Stimulated activated CD8-positive, alpha-beta memory T cell treated with anti-CD3 and anti-CD28 coated beads, Interleukin-7, amount 100 ng/mL, for 48 hours (primary cell): ENCODE measurements around the gene PPP2R2D.
"Not testable (repeated sequence)": the region's sequence is repeated elsewhere in the genome, so short reads cannot be mapped to it uniquely, and the experiment has no call there.

Experiments
- DNase-seq, 2 donors: peaks; one replicate each; pipeline ENCODE4 v3.0.0-alpha.2; 2020; ENCODE audit warnings: low read depth in 1 of 2; ENCODE audit errors: extremely low read depth in 1 of 2

PPP2R2D gene

DNA sequence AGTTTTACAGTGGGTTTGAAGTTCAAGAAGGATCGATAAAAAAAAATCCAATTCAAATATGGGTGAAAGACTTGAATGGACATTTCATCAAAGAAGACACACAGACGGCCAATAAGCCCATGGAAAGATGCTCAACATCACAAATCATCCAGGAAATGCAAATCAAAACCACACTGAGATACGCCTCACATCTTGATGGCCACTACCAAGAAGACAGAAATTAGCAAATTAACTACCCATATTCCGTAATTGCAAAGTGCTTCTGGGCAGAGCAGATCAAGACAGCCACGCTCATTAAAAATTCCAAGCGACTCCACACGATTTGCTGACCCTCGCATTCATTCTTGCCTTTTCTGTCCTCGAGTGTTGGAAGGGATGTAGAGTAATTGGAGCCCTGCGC lies 34.1 kb upstream of the PPP2R2D start:
- no peak for DNase-seq

DNA sequence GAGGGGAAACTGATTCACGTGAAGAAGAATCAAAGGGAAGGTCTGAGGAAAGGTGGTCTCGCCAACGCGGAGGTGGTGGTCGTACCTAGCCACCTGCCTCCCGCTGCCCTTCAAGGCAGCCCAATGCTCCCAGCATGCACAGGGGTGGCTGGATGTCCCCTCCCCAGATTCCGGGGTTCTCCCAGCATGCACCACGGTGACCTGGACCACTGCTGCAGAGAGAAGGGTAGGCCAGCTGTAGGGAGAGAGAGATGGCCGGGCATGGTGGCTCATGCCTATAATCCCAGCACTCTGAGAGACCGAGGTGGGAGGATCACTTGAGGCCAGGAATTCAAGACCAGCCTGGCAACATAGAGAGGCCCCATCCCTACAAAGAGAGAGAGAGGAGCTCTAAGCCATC lies 32.4 kb upstream of the PPP2R2D start:
- no peak for DNase-seq

DNA sequence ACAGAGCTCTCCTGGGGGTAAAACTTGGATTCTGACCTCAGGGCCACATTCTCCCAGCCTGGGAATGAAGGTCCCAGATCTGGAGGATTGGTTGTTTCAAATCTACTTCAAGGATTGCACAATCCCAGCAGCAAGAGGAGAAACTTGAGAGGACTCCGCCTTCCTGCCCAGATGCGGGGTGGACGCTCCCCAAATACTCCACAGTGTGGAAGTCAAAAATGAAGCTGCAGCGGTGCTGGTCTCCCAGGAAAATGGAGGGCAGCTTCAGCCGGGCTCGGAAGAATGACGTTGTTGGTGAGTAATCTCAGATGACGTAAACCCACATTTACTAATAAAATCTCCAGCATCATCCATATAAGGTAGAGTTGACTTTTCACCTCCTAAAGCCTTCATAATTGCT lies 31.5 kb upstream of the PPP2R2D start:
- no peak for DNase-seq

DNA sequence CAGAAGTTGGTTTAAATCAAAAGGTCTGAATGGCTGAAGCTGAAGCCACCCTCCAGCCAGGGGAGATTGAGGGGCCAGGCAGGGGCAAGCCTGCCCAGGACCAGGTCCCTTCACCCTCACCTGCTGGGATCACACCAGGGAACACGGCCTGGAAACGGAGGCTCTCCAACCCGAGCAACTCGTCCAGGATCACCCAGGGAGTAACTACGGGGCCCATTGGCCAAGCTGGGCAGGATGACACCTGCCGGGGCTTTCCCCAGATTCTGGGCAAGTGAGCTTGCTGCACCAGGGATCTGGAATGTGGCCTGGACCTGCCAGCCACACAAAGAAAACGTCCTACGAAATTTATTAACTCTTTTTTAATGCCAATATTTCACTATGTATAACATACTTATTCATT lies 30.4 kb upstream of the PPP2R2D start:
- no peak for DNase-seq

DNA sequence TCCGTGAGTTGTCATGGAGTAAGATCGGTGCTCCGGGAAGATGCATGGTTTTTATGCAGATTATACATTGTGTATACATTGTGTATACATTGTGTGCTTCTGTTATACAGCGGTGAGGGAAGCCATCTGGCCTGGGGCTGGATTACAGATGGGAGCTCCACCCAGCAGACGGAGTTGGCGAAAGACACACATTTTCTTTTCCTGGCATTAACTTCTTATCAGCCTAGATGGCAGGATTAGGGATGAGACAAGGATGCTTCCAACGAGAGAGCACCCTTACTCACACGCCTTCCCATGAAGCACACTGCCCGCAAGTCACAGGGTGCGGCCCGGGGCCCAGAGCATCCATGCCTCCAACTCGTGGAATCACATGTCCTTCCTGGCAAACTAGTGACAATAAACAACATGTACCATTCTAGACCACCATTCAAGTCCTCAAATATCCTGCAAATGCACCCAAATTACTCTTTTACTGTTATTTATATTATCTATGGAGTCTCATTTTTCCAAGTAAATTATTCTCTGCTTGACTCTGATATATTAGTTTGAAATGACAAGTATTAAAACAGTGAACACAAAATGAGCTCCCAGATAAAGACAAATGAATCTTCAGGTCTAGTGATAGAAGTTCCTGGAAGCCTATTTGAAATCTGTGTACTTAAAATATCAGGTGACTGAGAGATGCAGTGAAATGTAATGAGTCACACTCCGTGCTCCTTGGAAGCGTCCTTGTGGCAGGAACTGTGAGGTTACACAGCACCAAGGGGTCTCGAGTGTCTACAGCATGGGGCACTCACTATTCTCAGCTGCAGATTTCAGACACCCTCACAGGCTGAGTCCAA lies 29.8 kb upstream of the PPP2R2D start:
- DNase-seq = no peak

DNA sequence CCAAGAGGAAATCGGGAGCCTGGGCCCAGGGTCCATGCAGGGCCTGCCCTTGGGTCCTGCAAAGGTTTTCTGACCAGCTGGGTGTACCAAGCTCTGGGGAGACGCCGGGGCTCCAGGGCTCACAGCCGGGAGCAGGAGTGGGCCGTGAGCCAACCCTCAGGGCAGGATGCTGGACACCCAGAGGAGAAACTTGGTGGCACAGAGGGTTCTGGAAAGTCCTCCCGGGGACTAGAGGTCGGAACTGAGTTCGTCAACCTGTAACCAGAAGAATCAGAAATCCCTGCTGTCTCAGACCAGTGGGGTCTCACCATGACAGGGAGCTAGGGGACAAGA lies 29.2 kb upstream of the PPP2R2D start:
- DNase-seq = no peak

DNA sequence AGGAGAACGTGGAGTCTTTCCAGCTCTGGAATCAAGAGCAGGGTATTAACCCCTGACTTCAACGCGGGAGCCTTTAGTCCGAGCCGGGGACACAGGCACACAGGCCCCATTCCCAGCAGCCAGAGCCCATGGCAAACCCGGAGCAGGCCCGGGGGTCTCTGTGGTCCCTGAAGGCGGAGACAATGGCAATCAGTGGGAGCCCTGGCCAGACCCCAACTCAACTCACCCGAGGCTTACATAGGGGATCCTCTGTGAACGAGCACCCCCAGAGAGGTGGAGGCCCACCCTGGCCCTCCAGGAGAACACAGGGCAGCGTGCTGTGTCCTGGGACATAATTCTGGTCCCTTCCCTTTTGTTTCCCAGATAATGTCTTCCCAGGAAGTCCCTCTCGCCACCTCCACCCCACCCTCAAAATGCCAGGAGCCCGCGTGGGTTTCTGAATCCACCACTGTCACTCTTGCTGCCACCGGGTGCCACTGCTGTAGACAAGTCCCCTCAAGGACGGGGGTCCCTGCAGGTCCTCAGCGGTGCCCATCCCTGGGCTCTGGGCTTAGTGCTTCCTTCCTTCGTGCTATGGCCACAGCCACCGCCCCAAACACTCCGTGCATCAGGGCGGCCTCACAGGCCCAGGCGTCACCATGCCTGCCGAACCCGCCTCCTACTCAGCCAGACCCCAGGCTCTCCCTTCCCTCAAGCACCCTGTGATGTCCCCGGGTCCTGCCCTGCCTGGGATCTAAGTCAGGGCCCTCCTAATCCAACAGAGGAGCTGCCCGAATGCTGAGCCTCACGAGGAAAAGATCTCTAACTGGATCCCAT lies 28.6 kb upstream of the PPP2R2D start:
- DNase-seq = no peak

DNA sequence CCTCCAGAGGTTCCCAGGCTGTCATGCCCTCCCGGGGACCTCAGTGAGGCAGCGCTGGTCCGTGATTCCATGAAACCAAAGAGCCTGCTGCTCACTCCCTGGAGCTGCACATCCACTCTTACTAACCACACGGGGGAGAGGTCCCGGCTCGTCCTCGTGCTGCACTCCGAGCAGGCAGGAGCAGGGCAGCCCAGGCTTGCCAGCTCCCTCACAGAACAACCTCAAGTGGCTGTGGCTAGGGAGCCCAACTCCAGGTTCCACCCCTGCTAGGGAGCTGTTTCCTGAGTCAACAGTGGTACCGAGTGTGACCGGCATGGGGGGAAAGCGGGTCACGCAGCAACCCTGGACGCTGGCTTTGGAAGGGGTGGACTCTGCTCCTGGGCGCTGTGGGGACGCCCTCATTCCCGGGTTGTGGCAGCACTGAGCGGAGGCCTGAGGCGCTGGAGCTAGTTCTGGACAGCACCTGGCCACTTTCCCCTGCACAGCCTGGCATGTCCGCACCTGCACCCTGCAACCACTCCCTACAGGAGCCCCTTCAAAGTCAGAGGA lies 27.9 kb upstream of the PPP2R2D start:
- DNase-seq = no peak

DNA sequence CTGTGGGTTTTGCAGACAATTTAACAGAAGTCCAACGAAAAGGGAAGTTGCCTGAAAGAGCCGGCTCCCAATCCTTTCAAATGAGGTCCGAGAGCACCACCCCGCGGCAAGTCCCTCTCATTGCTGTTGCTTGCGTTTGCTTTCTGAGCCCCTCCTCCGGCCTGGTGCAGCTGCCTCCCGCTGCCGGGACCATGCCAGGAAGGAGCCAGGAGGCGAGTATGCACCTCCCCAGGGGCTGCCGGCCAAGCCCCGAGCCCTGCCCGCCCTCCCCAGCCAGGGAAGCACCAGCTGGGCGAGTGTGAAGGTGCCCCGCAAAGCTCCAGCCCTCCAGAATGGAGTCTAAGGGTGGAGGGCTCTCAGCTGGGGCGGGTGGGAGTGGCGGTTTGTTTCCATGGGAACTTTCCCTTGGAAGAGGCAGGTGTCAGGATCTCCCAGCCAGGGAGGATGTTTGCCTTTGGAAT lies 25.8 kb upstream of the PPP2R2D start:
- DNase-seq = peak; percentile 27 to 46

DNA sequence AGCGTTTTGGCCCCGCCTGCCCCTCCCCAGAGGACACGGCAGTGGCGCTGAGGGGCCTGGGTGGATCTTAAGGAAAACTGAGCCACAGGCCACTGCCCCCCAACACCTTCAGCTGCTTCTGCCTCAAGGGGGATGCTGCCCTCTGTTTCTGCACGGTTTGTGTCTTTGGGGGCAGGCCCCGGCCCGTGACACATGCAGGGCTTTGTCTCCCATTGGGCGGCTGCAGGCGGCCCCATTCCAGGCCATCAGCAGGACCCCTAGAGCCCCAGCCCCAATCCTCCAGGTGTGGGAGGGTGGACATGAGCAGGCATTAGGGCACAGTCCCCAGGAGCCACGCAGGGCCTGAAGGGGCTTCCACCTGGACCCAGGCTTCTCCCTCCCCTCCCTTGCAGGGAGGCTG lies 25.3 kb upstream of the PPP2R2D start:
- DNase-seq = no peak

DNA sequence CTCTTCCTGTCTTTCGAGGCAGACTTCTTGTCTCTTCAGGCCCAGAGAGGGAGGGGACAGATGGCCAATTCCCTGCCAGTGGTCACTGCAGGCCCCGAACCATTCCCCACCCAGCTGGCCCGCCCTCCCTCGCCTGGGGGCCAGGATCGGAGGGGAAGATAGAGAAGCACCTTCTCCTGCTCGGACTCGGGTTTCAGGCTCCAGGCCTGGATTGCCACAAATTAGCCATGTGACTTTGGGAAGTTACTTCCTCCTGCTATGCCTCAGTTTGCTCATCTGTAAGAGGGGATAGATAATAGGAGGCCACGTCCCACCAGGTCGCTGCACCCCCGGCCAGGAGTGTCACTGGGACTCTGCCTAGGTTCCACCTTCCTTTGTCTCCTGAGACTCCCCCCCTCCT lies 24.8 kb upstream of the PPP2R2D start:
- DNase-seq = no peak

DNA sequence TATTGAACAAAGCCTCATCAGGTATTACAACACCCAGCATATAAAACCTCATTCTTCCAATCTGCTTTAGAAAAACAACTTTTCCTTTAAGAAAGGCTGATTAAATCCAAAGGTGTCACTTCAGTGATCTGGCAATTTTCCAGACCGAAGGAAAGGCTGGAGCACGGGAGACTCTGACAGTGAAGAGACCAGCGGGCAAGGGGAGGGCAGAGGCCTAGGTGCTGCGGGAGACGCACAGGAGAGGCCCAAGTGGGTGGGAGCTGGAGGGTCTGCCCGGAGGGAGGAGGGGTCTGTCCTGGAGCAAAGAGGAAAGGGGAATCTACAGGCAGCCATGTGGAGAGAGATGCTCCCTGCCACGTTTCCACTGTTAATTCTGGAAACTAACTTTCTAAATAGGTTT lies 24.3 kb upstream of the PPP2R2D start:
- no peak for DNase-seq

DNA sequence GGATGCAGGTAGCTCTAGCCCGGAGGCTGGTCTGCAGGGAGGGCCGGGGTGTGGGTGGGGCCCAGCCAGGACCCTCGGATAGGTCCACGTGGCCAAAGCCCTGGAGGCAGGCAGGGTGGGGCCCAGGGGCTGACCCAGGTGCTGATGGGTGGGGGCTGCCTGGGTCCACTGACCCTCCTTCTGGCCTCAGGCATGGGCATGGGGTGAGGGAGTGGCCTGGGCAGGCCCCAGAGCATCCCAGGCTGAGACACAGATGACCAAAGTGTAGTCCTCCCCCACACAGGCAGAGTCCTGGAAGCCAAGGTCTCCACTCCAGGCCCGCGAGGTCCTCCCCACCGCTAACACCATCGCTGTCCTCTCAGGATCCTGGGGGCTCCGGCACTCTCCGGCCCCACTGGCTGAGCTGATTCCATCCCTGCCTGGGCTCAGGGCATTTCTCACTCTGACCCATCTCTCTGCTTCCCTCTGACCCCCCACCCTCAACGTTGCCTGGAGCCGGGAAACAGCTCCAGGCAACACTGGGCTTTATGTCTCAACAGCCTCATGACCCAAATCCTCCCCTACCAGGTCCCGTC lies 20.7 kb upstream of the PPP2R2D start:
- no peak for DNase-seq

DNA sequence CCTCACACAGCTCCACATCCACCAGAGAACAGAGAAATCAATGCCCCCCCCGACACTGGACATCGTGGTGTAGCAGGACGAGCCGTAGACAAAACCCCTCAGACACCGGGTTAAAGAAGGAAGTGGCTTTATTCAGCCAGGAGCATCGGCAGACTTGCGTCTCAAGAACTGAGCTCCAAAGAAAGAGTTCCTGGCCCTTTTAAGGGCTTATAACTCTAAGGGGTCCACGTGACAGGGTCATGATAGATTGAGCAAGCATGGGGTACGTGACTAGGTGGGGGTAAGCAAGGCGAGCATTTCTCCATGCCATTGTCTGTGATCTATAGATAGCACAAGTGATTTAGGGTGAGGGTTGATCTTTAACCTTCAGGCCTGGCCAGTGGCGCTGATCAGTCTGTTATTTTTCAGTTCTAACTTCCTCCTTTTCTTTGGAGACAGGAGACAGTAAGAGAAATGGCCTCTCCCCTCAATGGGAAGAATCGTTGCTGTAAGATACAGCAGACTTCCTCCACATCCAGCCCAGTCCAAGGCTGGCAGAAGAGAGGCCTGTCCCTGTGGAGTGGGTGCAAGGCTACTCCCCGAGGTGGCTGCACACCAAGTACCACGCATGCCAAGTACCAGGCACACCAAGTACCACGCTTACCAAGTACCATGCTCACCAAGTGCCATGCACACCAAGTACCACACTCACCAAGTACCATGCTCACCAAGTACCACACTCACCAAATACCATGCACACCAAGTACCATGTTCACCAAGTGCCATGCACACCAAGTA lies 19.5 kb upstream of the PPP2R2D start:
- no peak for DNase-seq

DNA sequence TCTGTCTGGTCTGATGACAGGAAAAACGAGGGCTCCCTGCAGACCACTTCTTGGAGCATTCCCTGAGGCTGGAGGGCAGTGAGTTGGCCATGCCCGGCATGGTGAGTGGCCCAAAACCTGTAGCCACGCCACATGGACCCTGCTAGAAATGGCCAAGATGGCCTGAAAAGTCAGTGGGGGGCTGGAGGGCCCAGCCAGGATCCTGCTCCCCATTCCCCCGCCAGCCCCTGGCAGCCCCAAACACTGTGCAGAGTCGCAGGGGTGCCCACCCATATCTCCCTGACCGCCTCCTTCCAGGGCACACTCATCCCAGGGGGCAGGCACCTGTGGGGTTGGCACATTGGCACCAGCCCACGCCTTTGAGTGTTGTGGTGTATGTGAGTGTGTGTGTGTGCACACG lies 18.7 kb upstream of the PPP2R2D start:
- DNase-seq = no peak

DNA sequence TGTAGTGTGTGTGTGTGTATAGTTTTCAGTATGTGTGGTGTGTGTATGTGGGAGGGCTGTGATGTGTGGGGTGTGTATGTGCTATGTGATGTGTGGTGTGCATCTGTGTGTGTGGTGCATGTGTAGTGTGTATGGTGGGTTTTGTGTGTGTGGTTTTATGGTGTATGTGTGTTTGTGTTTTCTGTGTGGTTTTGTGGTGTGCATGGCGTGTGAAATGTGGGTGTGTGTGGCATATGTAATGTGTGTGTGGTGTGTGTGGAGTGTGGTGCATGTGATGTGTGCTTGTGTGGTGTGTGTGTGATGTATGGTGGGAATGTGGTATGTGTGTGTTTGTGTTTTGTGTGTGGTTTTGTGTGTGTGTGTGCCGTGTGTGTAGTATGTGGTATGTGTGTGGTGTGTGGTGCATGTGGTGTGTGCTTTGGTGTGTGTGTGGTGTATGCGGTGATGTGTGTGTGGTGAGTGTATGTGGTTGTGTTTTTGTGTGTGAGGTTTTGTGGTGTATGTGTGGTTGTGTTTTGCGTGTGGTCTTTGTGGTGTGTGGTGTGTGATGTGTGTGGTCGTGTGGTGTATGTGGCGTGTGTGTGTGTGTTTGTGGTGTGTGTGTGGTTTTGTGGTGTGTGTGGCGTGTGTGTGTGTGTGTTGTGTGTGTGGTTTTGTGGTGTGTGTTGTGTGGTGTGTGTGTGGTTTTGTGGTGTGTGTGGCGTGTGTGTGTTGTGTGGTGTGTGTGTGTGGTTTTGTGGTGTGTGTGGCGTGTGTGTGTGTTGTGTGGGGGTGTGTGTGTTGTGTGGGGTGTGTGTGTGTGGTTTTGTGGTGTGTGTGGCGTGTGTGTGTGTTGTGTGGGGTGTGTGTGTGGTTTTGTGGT lies 18.0 kb upstream of the PPP2R2D start:
- no peak for DNase-seq

DNA sequence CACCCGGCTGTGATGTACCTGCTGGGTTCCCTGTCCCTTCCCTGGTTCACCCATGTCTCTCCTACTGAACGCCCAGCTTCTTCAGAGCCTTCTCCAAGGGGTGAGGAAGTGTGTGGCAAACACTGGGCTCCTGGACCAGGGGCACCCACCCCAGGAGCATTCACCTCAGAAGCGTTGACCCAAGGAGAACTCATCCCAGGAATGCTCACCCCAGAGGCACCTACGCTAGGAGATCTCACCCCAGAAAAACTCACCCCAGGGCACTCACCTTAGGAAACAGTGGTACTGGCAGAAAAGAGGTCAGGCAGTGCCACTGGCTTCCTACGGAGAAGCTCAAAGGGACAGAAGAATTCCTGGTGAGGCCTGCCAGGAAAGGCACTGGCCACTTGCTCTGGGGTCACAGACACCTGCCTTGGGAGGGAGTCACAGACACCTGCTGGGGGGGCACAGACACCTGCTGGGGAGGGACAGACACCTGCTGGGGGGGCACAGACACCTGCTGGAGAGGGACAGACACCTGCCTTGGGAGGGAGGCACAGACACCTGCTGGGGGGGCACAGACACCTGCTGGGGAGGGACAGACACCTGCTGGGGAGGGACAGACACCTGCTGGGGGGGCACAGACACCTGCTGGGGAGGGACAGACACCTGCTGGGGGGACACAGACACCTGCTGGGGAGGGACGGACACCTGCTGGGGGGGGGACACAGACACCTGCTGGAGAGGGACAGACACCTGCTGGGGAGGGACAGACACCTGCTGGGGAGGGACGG lies 17.0 kb upstream of the PPP2R2D start:
- not testable (repeated sequence) for DNase-seq

DNA sequence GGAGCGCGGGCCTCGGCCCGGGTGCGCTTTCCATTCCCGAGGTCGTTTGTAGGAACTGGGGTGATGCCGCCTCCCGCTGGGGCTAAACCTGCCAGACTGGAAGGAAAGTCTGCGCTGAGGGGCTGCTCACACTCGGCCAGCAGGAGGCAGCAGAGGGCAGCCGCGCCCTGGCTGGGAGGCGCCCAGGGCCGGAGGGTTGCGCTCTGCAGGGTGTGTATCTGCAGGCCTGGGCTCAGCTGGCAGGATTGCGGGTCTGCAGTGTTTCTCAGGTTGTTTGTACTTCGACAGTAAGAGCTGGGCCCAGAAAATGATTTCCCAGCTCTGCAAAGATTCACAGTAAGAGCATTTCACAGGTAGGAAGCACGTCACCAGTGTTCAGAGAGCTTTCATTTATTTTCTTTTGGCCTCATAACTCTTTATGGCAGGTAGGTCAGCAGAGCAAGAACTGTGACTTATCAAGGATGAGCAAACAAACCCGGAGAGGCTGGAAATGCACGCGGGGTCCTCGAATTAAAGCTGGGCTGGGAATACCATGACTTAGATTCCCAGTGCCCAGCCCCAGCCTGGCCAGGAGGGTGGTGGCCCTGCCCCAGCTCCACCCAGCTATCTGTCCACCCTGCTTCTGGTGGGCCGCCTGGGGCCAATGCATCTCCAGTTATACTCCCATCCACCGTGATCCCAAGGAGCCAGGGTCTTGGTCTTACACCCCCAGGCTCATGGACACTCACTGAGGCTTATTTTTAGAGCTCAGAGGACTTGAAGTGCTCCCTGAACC lies 15.2 kb upstream of the PPP2R2D start:
- DNase-seq = peak; percentile 51 to 56
